ENCODE data around the gene MEGF6. TPM values are rescaled to one million over a fixed set of nuclear protein-coding genes. Genes with fewer than 3 reads are reported as not detected.

Gene MEGF6
- total and polyA plus RNA-seq, 2 of the 8 experiments (the other 6 are each of a cell fraction or from before 2014, with no cell fraction given): 4.1 to 14.8 TPM

DNA sequence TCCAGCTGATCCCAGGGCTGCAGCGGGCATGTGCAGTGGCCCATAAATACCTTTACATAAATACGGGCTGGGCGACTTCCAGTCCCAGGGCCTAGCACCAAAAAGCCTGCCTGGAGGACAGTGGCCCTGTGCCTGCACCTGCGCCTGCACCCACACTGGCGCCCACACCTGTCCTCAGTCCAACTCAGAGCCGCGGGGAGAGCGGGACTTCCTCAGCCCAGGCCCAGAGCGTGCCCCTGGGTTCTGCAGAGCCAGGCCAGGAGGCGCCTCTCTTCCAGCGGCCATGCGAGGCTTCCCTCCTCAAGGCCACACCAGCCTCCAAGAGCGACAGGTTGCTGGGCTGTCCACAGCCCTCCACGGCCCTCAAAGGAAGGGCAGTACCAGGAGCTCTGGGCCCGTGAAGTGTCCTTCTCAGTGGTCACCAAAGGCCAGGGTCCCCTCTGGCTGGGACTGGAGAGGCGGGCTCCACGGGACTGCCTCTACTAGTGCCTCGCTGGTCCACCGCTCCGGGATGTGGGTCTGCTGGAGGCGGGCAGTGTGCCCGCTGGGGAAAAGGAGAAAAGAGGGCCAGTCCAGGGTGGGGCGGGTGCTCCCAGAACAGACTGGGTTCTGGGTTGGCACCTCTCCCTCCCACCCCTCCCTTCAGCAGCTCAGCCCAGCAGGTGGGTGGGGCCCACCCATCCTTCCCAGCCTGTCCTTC is 121.1 kb downstream of the MEGF6 start (continued):
- no peak for TF ChIP-seq RAD21 (IDR thresholded peaks at IDR 0.05 in 1 of 2, conservative IDR thresholded peaks at IDR 0.05 in 1 of 2; ENCODE audit: low read depth in 2 of 2, low read length in 2 of 2)
- no peak for TF ChIP-seq SRF (IDR thresholded peaks at IDR 0.05; ENCODE audit: low read depth, low read length)
- TF ChIP-seq, protein P1, sequence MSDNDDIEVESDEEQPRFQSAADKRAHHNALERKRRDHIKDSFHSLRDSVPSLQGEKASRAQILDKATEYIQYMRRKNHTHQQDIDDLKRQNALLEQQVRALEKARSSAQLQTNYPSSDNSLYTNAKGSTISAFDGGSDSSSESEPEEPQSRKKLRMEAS (IDR thresholded peaks at IDR 0.05): no peak

Data from H1 (cell line).